SH-SY5Y (cell line): ENCODE data around the gene TPM4.

ENCODE experiments used
- GATA2 ChIP-seq: IDR thresholded peaks from 2 replicates; pipeline ENCODE4 v1.6.1; 2011; ENCODE audit warnings: mild to moderate bottlenecking, low read depth, low read length
- GATA3 ChIP-seq: IDR thresholded peaks from 2 replicates; pipeline ENCODE4 v1.6.1; 2011; ENCODE audit warnings: low read depth, mild to moderate bottlenecking, low read length, moderate library complexity

DNA sequence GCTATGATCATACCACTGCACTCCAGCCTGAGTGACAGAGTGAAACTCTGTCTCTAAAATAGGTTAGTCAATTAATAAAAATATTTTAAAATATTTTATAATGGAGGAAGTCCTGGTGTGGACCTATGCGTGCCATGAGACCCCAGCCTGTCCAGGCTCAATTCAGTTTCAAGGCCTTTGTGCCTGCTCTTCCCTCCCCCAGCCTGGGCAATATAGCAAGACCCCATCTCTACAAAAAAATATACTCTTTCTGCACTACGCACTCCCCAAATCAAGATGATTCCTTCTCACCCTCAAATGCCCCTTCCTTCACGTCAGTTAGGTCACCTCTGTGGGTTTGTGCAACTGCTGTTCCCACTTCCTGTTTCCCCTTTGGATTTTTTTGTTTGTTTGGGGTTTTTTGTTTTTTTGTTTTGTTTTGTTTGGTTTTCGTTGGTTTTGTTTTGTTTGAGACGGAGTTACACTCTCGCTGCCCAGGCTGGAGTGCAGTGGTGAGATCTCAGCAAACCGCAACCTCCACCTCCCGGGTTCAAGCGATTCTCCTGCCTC, 65.8 kb downstream of the TPM4 start:
- TF ChIP-seq GATA2 (no peak), GATA3 (no peak)
